GM19238 (cell line): ENCODE measurements around the gene PRPSAP2.
"Not testable (repeated sequence)": the region's sequence is repeated elsewhere in the genome, so short reads cannot be mapped to it uniquely, and the experiment has no call there.

Experiments
- DNase-seq: peaks from one replicate; pipeline ENCODE4 v3.0.0; 2011; ENCODE audit warnings: low spot score; ENCODE audit not compliant: insufficient read length

The PRPSAP2 gene

DNA sequence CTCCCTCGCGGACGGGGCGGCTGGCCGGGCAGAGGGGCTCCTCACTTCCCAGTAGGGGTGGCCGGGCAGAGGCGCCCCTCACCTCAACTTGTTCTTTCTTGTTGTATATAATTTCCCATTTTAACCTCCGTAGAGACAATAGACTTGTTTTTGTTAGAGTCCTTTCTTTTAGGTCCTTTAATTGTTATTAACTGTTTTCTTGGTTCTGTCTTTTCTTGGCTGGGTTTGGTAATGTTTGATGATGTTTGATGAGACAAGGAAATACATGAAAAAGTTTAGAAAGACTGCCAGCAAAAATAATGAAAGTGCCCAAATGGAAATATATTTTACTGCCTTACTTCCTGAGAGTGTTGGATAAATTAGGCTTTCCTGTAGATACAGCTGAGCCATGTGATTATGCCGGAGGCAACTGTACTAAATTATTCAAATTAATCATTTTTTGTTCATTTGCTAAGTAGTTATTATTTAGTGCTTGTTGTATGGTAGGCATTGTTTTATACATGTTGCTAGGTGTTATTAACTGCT, 30.9 kb downstream of the PRPSAP2 start:
- no peak for DNase-seq

DNA sequence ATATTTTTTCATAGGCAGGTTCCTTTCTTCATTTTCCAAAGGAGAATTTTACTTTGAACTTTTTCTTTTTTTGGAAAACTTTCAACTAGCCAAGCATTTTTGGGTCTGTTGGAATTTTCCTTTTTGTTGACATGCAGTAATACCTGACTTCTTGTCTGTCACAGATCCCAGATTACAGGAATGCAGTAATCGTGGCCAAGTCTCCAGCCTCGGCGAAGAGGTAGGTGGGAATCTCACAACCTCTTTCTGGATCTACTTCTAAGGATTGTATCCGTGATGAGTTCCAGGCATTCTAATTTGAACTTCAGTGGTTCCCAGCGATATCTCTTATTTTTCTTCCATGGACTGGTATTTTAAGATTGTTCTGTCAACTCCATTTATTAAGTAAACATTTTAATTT, 31.7 kb downstream of the PRPSAP2 start:
- no peak for DNase-seq

GRCh38 chr17:18891541-18891940, 33.6 kb downstream of the PRPSAP2 start:
- DNase-seq = no peak

DNA sequence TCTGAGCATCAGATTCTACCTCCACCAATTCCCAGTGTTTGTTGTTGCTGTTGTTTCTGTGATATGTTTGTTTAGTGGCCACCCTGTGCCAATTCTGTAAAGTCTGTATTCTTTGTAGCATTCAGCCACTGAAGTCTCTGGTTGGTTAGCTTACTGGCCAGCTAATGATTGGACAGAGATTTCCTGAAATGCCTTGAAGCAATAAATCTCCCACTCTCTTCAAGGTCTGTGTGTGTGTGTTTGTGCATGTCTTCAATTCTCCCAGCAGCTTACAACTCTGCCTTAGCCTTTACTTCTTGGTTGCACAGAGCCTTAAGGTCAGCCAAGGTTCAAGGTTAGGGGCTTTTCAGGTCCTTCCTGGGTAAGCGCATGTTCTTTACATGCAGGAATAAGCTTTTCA, 38.2 kb downstream of the PRPSAP2 start:
- DNase-seq = no peak

GRCh38 chr17:18896947-18897346, 39.0 kb downstream of the PRPSAP2 start:
- DNase-seq = no peak

DNA sequence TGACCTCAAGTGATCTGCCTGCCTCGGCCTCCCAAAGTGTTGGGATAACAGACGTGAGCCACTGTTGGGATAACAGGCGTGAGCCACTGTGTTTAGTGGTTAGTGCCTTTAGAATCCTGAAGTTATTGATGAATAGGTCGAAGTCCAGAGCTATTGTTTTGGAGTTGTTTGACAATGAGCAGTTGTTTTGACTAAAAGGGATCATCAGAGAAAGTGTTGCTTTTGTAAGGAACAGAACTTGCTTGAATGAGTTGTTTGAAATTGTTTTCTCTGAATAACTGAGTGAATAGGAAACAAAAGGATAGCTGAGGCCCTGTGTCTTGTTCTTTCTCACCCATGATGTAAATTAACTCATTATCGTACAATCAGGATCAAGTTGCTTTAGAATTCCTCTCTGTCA, 46.6 kb downstream of the PRPSAP2 start:
- DNase-seq = no peak

DNA sequence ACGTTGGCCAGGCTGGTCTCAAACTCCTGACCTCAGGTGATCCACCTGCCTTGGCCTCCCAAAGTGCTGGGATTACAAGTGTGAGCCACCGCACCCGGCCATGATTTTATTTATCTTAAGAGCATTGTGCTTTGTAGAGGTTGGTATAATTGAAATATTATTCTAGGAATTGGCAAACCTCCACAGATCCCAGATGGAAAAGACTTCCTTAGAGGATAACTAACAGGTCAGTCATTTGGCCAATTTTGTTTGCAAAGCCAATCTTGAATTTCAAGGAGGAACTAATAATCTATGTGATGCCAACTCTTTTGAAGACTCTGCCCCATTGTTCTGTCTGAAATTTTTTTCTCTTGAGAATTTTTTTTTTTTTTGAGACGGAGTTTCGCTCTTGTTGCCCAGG, 47.3 kb downstream of the PRPSAP2 start:
- no peak for DNase-seq

DNA sequence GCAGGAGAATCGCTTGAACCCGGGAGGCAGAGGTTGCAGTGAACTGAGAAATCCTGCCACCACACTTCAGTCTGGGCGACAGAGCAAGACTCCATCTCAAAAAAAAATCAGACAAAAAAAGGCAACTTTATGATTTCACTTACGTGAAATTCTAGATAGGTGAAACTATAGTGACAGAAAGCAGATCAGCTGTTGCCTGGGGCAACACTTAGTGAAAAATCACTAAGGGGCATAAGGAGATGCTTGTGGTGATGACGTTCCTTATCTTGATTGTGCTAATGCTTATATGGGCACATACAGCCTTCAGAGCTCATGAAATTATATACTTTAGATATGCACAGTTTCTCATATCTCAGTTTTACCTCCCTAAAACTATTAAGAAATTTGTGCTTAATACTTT, 52.4 kb downstream of the PRPSAP2 start:
- no peak for DNase-seq

GRCh38 chr17:18910881-18911280, 53.0 kb downstream of the PRPSAP2 start:
- no peak for DNase-seq

DNA sequence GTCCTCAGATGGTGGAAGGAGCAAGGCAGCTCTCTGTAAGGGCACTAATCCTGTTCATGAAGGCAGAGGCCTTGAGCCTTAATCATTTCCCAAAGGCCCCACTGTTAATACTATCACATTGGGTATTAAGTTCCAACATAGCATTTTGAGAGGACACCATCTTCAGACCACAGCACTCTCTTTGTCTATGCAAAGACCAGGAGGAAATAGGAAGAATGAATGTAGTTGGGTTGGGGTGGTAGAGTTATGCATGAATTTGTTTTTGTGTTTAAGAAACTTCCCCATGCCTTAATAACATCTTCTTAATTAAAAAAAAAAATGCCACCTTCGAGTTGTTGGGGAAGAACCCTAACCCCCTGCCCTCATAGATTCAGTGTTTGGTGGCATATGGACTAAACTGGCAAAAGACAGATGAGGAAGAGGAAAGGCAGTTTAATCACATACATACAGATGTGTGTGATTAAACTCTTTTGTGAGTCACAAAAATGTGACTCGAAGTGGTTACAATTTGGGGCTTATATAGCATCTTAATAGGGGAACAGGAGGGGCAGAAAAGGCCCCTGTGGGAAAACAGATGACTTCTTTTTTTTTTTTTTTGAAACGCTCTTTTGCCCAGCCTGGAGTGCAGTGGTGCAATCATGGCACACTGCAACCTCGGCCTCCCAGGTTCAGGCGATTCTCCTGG, 59.0 kb downstream of the PRPSAP2 start:
- no peak for DNase-seq

GRCh38 chr17:18917506-18918032, 59.6 kb downstream of the PRPSAP2 start:
- no peak for DNase-seq

DNA sequence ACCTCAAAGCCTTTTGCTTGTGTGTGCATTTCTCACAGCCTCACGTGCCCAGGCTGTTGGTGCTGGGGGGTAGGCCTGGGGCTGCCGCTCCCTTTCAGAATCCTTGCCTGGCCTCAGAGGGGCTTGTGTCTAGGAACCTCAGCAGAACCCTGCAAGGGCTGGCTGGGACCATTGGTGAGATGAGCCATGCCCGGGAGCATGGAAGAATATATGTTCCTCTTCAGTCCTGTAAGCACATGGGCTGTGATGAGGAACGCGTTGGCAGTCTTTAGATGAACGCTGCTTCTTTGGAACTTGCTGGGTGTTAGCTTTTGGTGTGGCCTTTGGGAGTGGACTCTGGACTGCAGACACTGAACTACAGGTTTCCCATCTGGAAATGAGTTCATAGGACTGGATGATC, 62.0 kb downstream of the PRPSAP2 start:
- no peak for DNase-seq

DNA sequence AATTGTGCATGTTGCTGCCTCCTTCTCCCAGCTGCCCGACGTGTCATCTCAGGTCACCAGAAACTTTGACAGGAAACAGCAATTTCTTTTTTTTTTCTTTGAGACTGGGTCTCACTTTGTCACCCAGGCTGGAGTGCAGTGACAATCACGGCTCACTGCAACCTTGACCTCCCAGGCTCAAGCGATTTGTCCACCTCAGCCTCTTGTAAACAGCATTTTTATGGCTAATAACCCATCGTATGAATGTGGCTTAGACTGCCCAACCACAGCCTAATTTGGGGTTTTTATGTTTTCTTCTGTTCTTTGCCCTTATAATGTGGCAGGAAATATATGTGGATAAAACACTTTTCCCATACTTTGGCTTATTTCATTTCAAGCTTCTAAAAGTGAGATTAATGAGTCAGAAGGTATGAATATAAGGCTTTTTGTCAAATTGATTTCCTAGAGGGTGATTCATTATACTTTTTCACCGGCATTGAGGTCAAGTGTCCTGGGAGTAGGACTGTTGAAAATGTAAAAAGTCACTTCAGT, 63.0 kb downstream of the PRPSAP2 start:
- no peak for DNase-seq

- DNase-seq = no peak
These were observed 63.6 kb downstream of the PRPSAP2 start for GRCh38 chr17:18921485-18921884.

GRCh38 chr17:18921912-18922451, 64.1 kb downstream of the PRPSAP2 start:
- DNase-seq = no peak

DNA sequence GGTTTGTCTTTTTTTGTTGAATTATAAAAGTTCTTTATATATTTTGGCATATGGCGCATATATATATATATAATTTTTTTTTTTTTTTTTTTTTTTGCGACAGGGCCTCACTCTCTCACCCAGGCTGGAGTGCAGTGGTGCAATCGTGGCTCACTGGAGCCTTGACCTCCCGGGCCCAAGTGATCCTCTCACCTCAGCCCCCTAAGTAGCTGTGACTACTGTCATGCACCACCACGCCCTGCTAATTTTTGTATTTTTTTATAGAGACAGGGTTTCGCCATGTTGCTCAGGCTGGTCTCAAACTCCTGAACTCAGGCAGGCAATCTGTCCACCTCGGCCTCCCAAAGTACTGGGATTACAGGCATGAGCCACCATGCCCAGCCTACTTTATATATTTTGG, 64.7 kb downstream of the PRPSAP2 start:
- not testable (repeated sequence) for DNase-seq

GRCh38 chr17:18925187-18925586, 67.3 kb downstream of the PRPSAP2 start:
- no peak for DNase-seq

GRCh38 chr17:18928628-18929125, 70.7 kb downstream of the PRPSAP2 start:
- no peak for DNase-seq

DNA sequence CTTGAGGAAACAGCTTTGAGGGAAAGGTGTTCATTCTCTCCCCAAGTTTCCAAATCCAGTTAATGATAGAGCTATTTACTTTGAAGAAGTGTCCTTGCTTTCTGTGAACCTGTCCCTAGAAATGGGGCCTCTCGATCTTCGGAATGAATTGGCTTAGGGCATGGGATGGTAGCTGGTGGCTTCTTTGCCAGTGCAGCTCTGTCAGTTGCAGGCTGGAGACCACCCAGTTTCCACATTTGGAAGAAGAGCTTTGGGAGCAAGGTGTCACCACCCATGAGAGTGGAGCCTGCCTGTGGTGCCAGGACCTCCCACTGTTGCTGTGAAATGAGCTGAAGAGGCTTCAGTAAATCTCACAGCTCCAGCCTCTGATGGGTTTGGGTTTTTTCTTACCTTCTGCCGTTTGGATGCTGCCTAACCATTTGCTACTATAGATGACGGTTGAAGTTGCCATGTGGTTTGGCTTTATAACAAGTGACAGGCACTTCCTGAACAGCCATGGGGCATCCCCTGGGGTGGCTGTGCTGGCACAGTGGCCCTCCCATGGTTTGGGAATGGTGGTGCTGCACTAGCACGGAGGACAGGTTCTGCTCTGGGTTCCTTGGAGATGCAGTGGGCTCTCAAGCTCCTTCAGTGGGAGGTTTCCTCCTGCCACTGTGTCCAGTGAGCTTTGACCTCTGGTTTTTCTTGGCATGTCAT, 74.6 kb downstream of the PRPSAP2 start:
- no peak for DNase-seq

- DNase-seq = no peak
These were observed 75.4 kb downstream of the PRPSAP2 start for GRCh38 chr17:18933102-18934058.
